Heart right ventricle (tissue), 16 donors: Measurements from ENCODE around the gene MESD. TPM values are rescaled to one million over a fixed set of nuclear protein-coding genes. Genes with fewer than 3 reads are reported as not detected.

Experiments
- ATAC-seq, 8 donors: fragments of 200-7000 bp; cut with Tn5 transposase; one replicate each; pipeline ENCODE4 v1.9.1; 2020; ENCODE audit warnings: mild to moderate bottlenecking in 8 of 8, moderate library complexity in 8 of 8, moderate number of reproducible peaks in 1 of 8
- DNase-seq, 2 donors: peaks; one replicate each; pipeline ENCODE4 v3.0.0-alpha.2; 2020
- H3K27ac ChIP-seq, 10 donors: fragments of 200-600 bp; sonication (generic) in 2 of 10; one replicate each; pipeline versions ENCODE4 v1.5.0 to v1.8.0; 2020 to 2022; ENCODE audit warnings: mild to moderate bottlenecking in 3 of 10
- H3K27me3 ChIP-seq, 7 donors: fragments of 200-600 bp; one replicate each; pipeline ENCODE4 v1.8.0; 2021 to 2022; ENCODE audit warnings: mild to moderate bottlenecking in 2 of 7
- H3K36me3 ChIP-seq, 9 donors: fragments of 200-600 bp; sonication (generic) in 1 of 9; one replicate each; pipeline versions ENCODE4 v1.5.0 to v1.8.0; 2020 to 2022; ENCODE audit warnings: mild to moderate bottlenecking in 2 of 9
- H3K4me1 ChIP-seq, 9 donors: fragments of 200-600 bp; sonication (generic) in 1 of 9; one replicate each; pipeline versions ENCODE4 v1.5.0 to v1.8.0; 2020 to 2022; ENCODE audit warnings: mild to moderate bottlenecking in 4 of 9
- H3K4me3 ChIP-seq, 10 donors: fragments of 200-600 bp; sonication (generic) in 2 of 10; one replicate each; pipeline versions ENCODE4 v1.5.0 to v1.8.0; 2020 to 2022; ENCODE audit warnings: mild to moderate bottlenecking in 7 of 10, moderate library complexity in 2 of 10
- H3K9me3 ChIP-seq, 11 donors: fragments of 200-600 bp in 10 of 11; sonication (generic) in 2 of 11; one replicate each; pipeline versions ENCODE4 v1.5.0 to v1.8.0; 2013 to 2022; ENCODE audit warnings: mild to moderate bottlenecking in 2 of 11, control low read depth in 1 of 11, moderate library complexity in 1 of 11
- WGBS, 2 donors: extraction: QIAGEN DNeasy Blood & Tissue Kit; methylation state at CpG; one replicate each; pipeline ENCODE4 v1.1.7; 2013; ENCODE audit warnings: inconsistent platforms in 1 of 2; 5-methylcytosine and 5-hydroxymethylcytosine counted together
- intact Hi-C, 10 donors: fragments of 100-400 bp; cut with DNase I; formaldehyde crosslinking; loops; one replicate each; pipeline versions ENCODE4 v1.11.1 to v1.14.2; 2022
- polyA plus RNA-seq, 2 donors: library from polyadenylated mRNA; stranded (reverse); fragments of 200-250 nt; gene quantifications; one replicate each; pipeline ENCODE4 v1.2.3, GENCODE V29; 2013
- total RNA-seq, 10 donors: library from RNA; stranded (reverse); fragmentation: NEBNext Ultra II Directional in 3 of 10; extraction: Animal tissue kit (Norgen Biotek cat#: 25700) in 3 of 10; gene quantifications; one replicate each; pipeline versions ENCODE4 v1.2.1 to v1.2.4, GENCODE V29; 2021 to 2023
- TF ChIP-seq, protein P1 (sequence below), 9 donors: fragments of 200-600 bp; sonication (generic) in 2 of 9; IDR thresholded peaks; one replicate each; pipeline versions ENCODE4 v1.5.0 to v1.8.0; 2021 to 2022; ENCODE audit warnings: antibody characterized with exemption in 9 of 9, mild to moderate bottlenecking in 5 of 9, moderate library complexity in 1 of 9
- donor health status: Arrhythmogenic right ventricular cardiomyopathy.
- donor health status: ischemic (EF 13 %, LVEDD 7.1; RV severe dilation, severe dysfunction).
- donor health status: healthy with polysubstance abuse.
- donor health status: DM: no; HTN: yes; CAD: no.
- donor health status: DM: no; HTN: no; CAD: no.
- donor health status: ischemic (EF 25% LVEDD 6.9; RV normal size, moderate dysfunction).
- donor health status: ischemic (EF 25% LVEDD 5.7; RV mildly dilated, moderate dysfunction).
- donor health status: healthy.
- donor health status: DM: yes; HTN: yes; CAD: no.
- donor health status: Ischemic cardiomyopathy.
- donor health status: ischemic (EF 35%, LVEDD 5.7; RV mildly dilated, moderate dysfunction).
- donor health status: nonischemic (EF 11% LVEDD 7.7; RV severe dilation, severe dysfunction).
- donor health status: DM: yes; HTN: yes; CAD: no.
- donor health status: PGD.
- donor health status: ischemic (EF 29% LVEDD 5.4; RV normal size, mild dysfunction).
- donor health status: nonischemic (EF 23%, LVEDD 6.1; RV moderate dilation, normal function).

The MESD gene
- total and polyA plus RNA-seq, 12 donors = 11.1 to 17.6 (median 14.7) TPM

DNA sequence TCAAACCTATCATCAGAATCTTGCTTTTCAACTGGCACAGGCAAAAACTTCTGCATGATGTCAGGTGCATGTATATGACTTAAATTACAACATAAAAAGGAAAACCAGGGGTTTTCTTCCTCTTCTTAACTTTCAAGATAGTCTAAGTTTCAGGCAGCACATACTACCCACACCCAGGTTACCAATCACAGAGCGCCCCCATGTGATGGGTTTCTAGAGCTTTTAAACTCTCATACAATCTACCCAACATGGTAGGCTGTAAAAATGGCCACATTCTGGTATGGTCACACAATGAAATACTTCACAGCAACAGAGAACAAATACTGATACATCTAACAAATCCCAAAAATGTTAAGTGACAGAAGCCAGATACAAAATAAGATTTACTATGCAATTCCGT, 7.4 kb downstream of the MESD start:
- intact Hi-C loops = loop anchor here in 1 of 10 donors (5.0 kb wide), 1 partner anchor 290 kb away; no protein-coding TSS in a partner anchor
- WGBS, 2 donors = 94 to 98% methylated on average over 2 of the region's 2 CpGs
- Histone ChIP-seq H3K36me3 (peaks cover 0 to 54% (median 24%) of the 10 kb centered on the region in 9 donors), H3K4me3 (no peak overlapping the region), H3K27ac (no peak overlapping the region), H3K27me3 (no peaks in the 10 kb centered on the region), H3K4me1 (peaks cover 0 to 63% (median 42%) of the 10 kb centered on the region in 9 donors), H3K9me3 (no peaks in the 10 kb centered on the region)
- ATAC-seq (no peak), DNase-seq (no peak)
- TF ChIP-seq, protein P1, sequence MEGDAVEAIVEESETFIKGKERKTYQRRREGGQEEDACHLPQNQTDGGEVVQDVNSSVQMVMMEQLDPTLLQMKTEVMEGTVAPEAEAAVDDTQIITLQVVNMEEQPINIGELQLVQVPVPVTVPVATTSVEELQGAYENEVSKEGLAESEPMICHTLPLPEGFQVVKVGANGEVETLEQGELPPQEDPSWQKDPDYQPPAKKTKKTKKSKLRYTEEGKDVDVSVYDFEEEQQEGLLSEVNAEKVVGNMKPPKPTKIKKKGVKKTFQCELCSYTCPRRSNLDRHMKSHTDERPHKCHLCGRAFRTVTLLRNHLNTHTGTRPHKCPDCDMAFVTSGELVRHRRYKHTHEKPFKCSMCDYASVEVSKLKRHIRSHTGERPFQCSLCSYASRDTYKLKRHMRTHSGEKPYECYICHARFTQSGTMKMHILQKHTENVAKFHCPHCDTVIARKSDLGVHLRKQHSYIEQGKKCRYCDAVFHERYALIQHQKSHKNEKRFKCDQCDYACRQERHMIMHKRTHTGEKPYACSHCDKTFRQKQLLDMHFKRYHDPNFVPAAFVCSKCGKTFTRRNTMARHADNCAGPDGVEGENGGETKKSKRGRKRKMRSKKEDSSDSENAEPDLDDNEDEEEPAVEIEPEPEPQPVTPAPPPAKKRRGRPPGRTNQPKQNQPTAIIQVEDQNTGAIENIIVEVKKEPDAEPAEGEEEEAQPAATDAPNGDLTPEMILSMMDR (IDR thresholded peaks at IDR 0.05) = no peak

DNA sequence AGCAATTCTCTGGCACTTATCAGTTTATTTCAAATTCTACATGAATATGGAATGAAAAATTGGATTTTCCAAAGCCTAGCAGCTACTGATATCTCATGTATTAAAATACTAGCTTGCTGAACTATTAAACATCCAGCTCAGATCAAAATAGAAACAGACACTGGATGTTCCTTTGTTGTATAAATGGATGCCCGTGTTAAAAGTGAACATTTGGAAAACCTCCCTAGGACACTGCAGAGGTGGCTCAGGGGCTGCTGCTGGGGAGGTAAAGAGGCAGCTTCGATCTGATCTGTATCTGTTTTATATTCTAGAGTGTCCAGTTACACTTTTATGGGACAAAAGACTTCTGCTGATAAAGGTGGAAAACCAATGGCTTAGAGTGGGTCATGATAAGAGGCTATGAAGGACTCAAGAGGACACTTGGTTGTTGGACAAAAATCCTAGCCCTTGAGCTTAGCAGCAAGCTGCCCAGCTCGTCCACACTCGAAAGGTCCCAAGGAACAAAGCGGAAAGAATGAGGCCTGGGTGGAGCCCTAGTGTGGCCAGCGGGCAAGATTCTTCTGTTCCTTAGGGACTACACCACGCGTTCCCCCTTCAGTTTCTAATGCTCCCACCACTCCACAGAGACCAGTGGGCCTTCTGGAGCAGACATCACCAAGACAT, 9.9 kb downstream of the MESD start:
- Histone ChIP-seq H3K4me3 (no peak overlapping the region), H3K27ac (peak overlapping the region in 1 of 10 donors; percentile 27), H3K27me3 (no peaks in the 10 kb centered on the region), H3K4me1 (peaks cover 0 to 39% (median 20%) of the 10 kb centered on the region in 9 donors), H3K36me3 (peaks cover 0 to 65% (median 24%) of the 10 kb centered on the region in 9 donors), H3K9me3 (no peaks in the 10 kb centered on the region)
- ATAC-seq (peak in 2 of 8 donors; percentile 56 to 74), DNase-seq (no peak)
- WGBS, 2 donors = 66 to 77% methylated on average over 8 of the region's 8 CpGs
- TF ChIP-seq, protein P1 (IDR thresholded peaks at IDR 0.05) = no peak
- intact Hi-C loops = loop anchor here in 6 of 10 donors (5.0 to 10.0 kb wide), 5 partner anchors 128 to 293 kb away; partner anchors contain the start of gene ABHD17C (in 1 of the 6)

GRCh38 chr15:80978685-80979329, 10.8 kb downstream of the MESD start:
- H3K4me1 ChIP-seq = peaks cover 0 to 34% (median 12%) of the 10 kb centered on the region in 9 donors
- no peaks in the 10 kb centered on the region for H3K27me3 ChIP-seq
- 92 to 93% methylated on average over 7 of the region's 7 CpGs for WGBS, 2 donors
- DNase-seq (no peak), ATAC-seq (no peak)
- peaks cover 0 to 69% (median 24%) of the 10 kb centered on the region in 9 donors for H3K36me3 ChIP-seq
- intact Hi-C loops = loop anchor here in 5 of 10 donors (5.0 to 10.0 kb wide), 4 partner anchors 128 to 288 kb away; partner anchors contain the start of gene ABHD17C (in 1 of the 5)
- H3K27ac ChIP-seq = peak overlapping the region in 1 of 10 donors; percentile 27
- no peaks in the 10 kb centered on the region for H3K9me3 ChIP-seq
- H3K4me3 ChIP-seq = no peak overlapping the region
- TF ChIP-seq, protein P1 (IDR thresholded peaks at IDR 0.05) = no peak

DNA sequence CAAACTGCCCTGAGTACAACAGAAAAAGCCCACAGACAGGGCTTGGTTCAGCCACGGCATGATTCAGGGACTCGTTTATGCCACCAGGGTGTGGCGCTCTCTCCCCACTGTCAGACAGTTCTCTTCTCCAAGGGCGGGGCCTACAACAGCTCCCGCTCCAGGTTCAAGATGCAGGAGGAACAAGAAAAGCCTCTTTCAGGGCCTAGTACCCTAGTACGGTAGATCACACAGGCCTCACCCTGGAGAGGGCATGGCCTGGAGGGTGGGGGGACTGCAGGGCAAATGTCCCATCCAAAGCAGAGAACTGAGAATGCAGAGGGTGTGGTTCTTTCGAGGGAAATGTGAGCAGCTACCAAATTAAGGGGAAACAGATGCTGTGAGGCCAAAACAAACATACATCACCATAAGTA, 12.0 kb downstream of the MESD start:
- no peak overlapping the region for H3K4me3 ChIP-seq
- peaks cover 0 to 77% (median 24%) of the 10 kb centered on the region in 9 donors for H3K36me3 ChIP-seq
- TF ChIP-seq, protein P1 (IDR thresholded peaks at IDR 0.05) = peak; percentile 13 to 69 (median 55)
- 44 to 45% methylated on average over 7 of the region's 7 CpGs for WGBS, 2 donors
- peaks cover 0 to 29% (median 12%) of the 10 kb centered on the region in 9 donors for H3K4me1 ChIP-seq
- H3K27ac ChIP-seq = no peak overlapping the region
- DNase-seq (peak; percentile 56 to 57), ATAC-seq (peak; percentile 50 to 86 (median 78))
- H3K27me3 ChIP-seq = no peaks in the 10 kb centered on the region
- intact Hi-C loops = loop anchor here in 5 of 10 donors (1.0 to 10.0 kb wide), 5 partner anchors 130 to 290 kb away; partner anchors contain the start of gene ABHD17C (in 1 of the 5)
- no peaks in the 10 kb centered on the region for H3K9me3 ChIP-seq
